ENCODE data around the gene BRSK2.

- TF ChIP-seq CTCF (IDR thresholded peaks at IDR 0.05) (no peak), POLR2A (IDR thresholded peaks at IDR 0.05) (no peak), POLR2AphosphoS5 (IDR thresholded peaks at IDR 0.05) (no peak)
Measured at GRCh38 chr11:1397862-1398527, 8.3 kb downstream of the BRSK2 start.

Data from breast epithelium (tissue), 3 donors.